Measurements from ENCODE around the gene SLC7A7. TPM values are rescaled to one million over a fixed set of nuclear protein-coding genes. Genes with fewer than 3 reads are reported as not detected.

SLC7A7 gene
- total and polyA plus RNA-seq, 2 of the 13 experiments (the other 11 are each of a cell fraction or from before 2014, with no cell fraction given), result 0.13 to 0.63 TPM

DNA sequence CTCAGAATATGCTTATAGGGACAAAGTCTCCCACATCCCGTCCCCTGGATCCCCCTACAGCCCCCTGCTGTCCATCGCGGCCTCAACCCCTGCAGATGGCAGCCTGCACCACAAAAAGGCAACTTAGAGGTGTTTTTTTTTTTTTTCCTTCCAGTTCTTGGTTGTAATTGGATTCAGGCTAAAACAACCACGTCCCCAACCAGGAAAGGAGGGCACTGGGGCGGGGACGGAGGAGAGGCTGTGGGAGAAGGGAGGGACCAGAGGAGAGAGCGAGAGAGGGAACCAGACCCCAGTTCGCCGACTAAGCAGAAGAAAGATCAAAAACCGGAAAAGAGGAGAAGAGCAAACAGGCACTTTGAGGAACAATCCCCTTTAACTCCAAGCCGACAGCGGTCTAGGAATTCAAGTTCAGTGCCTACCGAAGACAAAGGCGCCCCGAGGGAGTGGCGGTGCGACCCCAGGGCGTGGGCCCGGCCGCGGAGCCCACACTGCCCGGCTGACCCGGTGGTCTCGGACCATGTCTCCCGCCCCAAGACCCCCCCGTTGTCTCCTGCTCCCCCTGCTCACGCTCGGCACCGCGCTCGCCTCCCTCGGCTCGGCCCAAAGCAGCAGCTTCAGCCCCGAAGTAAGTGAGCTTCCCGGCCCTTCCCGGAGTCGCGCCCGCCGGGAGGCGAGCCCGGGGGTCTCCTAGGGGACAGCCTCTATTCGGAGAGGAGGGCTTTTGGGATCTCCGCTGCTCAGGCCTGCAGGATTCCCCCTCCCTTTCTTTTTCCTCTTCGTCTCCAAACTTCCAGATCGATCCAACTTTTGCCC, 21.3 kb upstream of the SLC7A7 start, which contains the start of gene MMP14 (continued):
- TF ChIP-seq ZIK1 (CRISPR knock-in tag; IDR thresholded peaks at IDR 0.05; ENCODE audit: borderline replicate concordance, low read depth), result no peak
- TF ChIP-seq ZSCAN21 (CRISPR knock-in tag; IDR thresholded peaks at IDR 0.05; ENCODE audit: borderline replicate concordance), result no peak
- no peak for TF ChIP-seq MED8 (CRISPR knock-in tag; IDR thresholded peaks at IDR 0.05; ENCODE audit: insufficient replicate concordance)
- no peak for TF ChIP-seq MXD4 (CRISPR knock-in tag; IDR thresholded peaks at IDR 0.05)
- TF ChIP-seq, protein P1, sequence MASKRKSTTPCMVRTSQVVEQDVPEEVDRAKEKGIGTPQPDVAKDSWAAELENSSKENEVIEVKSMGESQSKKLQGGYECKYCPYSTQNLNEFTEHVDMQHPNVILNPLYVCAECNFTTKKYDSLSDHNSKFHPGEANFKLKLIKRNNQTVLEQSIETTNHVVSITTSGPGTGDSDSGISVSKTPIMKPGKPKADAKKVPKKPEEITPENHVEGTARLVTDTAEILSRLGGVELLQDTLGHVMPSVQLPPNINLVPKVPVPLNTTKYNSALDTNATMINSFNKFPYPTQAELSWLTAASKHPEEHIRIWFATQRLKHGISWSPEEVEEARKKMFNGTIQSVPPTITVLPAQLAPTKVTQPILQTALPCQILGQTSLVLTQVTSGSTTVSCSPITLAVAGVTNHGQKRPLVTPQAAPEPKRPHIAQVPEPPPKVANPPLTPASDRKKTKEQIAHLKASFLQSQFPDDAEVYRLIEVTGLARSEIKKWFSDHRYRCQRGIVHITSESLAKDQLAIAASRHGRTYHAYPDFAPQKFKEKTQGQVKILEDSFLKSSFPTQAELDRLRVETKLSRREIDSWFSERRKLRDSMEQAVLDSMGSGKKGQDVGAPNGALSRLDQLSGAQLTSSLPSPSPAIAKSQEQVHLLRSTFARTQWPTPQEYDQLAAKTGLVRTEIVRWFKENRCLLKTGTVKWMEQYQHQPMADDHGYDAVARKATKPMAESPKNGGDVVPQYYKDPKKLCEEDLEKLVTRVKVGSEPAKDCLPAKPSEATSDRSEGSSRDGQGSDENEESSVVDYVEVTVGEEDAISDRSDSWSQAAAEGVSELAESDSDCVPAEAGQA (IDR thresholded peaks at IDR 0.05; ENCODE audit: low read depth), result no peak
- TF ChIP-seq, protein P1 (CRISPR knock-in tag; IDR thresholded peaks at IDR 0.05; ENCODE audit: borderline replicate concordance), result no peak
- TF ChIP-seq PRDM15 (CRISPR knock-in tag; IDR thresholded peaks at IDR 0.05), result no peak; the same call in 1 of the 2 replicates
- TF ChIP-seq, protein P2, sequence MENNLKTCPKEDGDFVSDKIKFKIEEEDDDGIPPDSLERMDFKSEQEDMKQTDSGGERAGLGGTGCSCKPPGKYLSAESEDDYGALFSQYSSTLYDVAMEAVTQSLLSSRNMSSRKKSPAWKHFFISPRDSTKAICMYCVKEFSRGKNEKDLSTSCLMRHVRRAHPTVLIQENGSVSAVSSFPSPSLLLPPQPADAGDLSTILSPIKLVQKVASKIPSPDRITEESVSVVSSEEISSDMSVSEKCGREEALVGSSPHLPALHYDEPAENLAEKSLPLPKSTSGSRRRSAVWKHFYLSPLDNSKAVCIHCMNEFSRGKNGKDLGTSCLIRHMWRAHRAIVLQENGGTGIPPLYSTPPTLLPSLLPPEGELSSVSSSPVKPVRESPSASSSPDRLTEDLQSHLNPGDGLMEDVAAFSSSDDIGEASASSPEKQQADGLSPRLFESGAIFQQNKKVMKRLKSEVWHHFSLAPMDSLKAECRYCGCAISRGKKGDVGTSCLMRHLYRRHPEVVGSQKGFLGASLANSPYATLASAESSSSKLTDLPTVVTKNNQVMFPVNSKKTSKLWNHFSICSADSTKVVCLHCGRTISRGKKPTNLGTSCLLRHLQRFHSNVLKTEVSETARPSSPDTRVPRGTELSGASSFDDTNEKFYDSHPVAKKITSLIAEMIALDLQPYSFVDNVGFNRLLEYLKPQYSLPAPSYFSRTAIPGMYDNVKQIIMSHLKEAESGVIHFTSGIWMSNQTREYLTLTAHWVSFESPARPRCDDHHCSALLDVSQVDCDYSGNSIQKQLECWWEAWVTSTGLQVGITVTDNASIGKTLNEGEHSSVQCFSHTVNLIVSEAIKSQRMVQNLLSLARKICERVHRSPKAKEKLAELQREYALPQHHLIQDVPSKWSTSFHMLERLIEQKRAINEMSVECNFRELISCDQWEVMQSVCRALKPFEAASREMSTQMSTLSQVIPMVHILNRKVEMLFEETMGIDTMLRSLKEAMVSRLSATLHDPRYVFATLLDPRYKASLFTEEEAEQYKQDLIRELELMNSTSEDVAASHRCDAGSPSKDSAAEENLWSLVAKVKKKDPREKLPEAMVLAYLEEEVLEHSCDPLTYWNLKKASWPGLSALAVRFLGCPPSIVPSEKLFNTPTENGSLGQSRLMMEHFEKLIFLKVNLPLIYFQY (CRISPR knock-in tag; IDR thresholded peaks at IDR 0.05; ENCODE audit: borderline replicate concordance), result 0 out of 2 replicates have a peak, but pooled peaks have one; percentile 22
- TF ChIP-seq ZNF589 (CRISPR knock-in tag; conservative IDR thresholded peaks at IDR 0.05), result no peak
- TF ChIP-seq ZNF773 (CRISPR knock-in tag; IDR thresholded peaks at IDR 0.05; ENCODE audit: borderline replicate concordance), result peak; percentile 55; the same call in 1 of the 2 replicates
- TF ChIP-seq MXI1 (IDR thresholded peaks at IDR 0.05; ENCODE audit: borderline replicate concordance, low read depth, low read length), result no peak
- no peak for TF ChIP-seq ZNF816 (CRISPR knock-in tag; IDR thresholded peaks at IDR 0.05; ENCODE audit: borderline replicate concordance)
- no peak for TF ChIP-seq KLF13 (CRISPR knock-in tag; IDR thresholded peaks at IDR 0.05)

All from HepG2 (cell line).